K562 (cell line): ENCODE measurements around the gene CRYAB. TPM values are rescaled to one million over a fixed set of nuclear protein-coding genes. Genes with fewer than 3 reads are reported as not detected.

ENCODE experiments used
- BCOR ChIP-seq: fragments of 450-650 bp; IDR thresholded peaks from 2 replicates; pipeline ENCODE4 v1.6.1; 2016
- GABPB2 ChIP-seq: fragments of 250-450 bp; sonication (Bioruptor Pico); conservative IDR thresholded peaks from 2 replicates; pipeline ENCODE4 v1.5.1; 2021; ENCODE audit warnings: mild to moderate bottlenecking
- HES1 ChIP-seq: fragments of 450-650 bp; IDR thresholded peaks from 2 replicates; pipeline ENCODE4 v1.6.1; 2016; ENCODE audit warnings: low read depth, mild to moderate bottlenecking, moderate library complexity
- JUND ChIP-seq, 2 experiments: IDR thresholded peaks; 2 replicates in 1 of 2; 3 replicates in 1 of 2; pipeline ENCODE4 v1.6.1; 2011; ENCODE audit warnings: borderline replicate concordance in 2 of 2, low read depth in 2 of 2, low read length in 2 of 2, improper control_type of control experiment in 1 of 2, missing biosample characterization in 1 of 2, missing genetic modification characterization in 1 of 2, missing genetic modification reagents in 1 of 2
- NELFE ChIP-seq: IDR thresholded peaks from 2 replicates; pipeline ENCODE4 v1.6.1; 2011; ENCODE audit warnings: mild to moderate bottlenecking; ENCODE audit not compliant: insufficient read depth, insufficient read length
- RBBP5 ChIP-seq: fragments of 200-600 bp; sonication (generic); IDR thresholded peaks from 2 replicates; pipeline ENCODE4 v1.6.1; 2012; ENCODE audit warnings: borderline replicate concordance, mild to moderate bottlenecking, low read length, control low read depth, inconsistent platforms; ENCODE audit not compliant: insufficient read depth, poor library complexity, severe bottlenecking
- SPI1 ChIP-seq: IDR thresholded peaks from 2 replicates; pipeline ENCODE4 v1.6.1; 2011; ENCODE audit warnings: low read depth, low read length, control low read depth, borderline replicate concordance
- ZFP36 ChIP-seq: fragments of 150-350 bp; IDR thresholded peaks from 2 replicates; pipeline ENCODE4 v1.6.1; 2018; ENCODE audit warnings: low read length, low read depth; ENCODE audit not compliant: partially characterized antibody
- ZNF143 ChIP-seq: sonication (generic); formaldehyde crosslinking; IDR thresholded peaks from 2 replicates; pipeline ENCODE4 v1.9.0; 2022; ENCODE audit warnings: mild to moderate bottlenecking, missing genetic modification reagents
- ZNF146 ChIP-seq: IDR thresholded peaks from one replicate; pipeline ENCODE4 v1.6.1; 2018; ENCODE audit warnings: missing compliant biosample characterization; ENCODE audit not compliant: unreplicated experiment
- ZNF224 ChIP-seq: sonication (generic); formaldehyde crosslinking; IDR thresholded peaks from 2 replicates; pipeline ENCODE4 v1.8.0; 2022; ENCODE audit warnings: mild to moderate bottlenecking, missing genetic modification reagents
- ZNF280A ChIP-seq: fragments of 450-650 bp; IDR thresholded peaks from 2 replicates; pipeline ENCODE4 v1.6.1; 2018; ENCODE audit warnings: mild to moderate bottlenecking, low read depth; ENCODE audit not compliant: partially characterized antibody
- polyA plus RNA-seq, 8 experiments: library from polyadenylated mRNA; depleted of rRNA in 4 of 8; stranded (reverse) in 5 of 8; unstranded in 3 of 8; fragments of >200 nt; fragmentation: Nextera tagmentation in 2 of 8; fragmentation: Illumina TruSeq in 1 of 8; extraction: Ambion mirVana in 2 of 8; extraction: Trizol in 1 of 8; gene quantifications; 2 replicates each; pipeline versions ENCODE4 v1.2.1 to v1.2.3, GENCODE V29; 2011 to 2014; ENCODE audit warnings: inconsistent platforms in 1 of 8, missing spikeins in 1 of 8
- total RNA-seq, 7 experiments: library from RNA; depleted of rRNA in 6 of 7; stranded (reverse); fragments of >200 nt in 6 of 7; fragmentation: Illumina TruSeq in 2 of 7; extraction: Trizol in 2 of 7; gene quantifications; 2 replicates each; pipeline versions ENCODE4 v1.2.1 to v1.2.3, GENCODE V29; 2011 to 2021; ENCODE audit warnings: low replicate concordance in 1 of 7
- TF ChIP-seq, protein P1 (sequence below), 2 experiments: fragments of 450-650 bp; formaldehyde crosslinking in 1 of 2; IDR thresholded peaks; 2 replicates each; pipeline versions ENCODE4 v1.4.0 to v1.6.1; 2014 to 2020; ENCODE audit warnings: mild to moderate bottlenecking in 2 of 2, borderline replicate concordance in 1 of 2, low read depth in 1 of 2
- TF ChIP-seq, protein P2 (sequence below): fragments of 250-450 bp; sonication (Bioruptor Pico); IDR thresholded peaks from 2 replicates; pipeline ENCODE4 v1.5.0; 2020; ENCODE audit warnings: mild to moderate bottlenecking

Gene CRYAB
- total and polyA plus RNA-seq, 9 of the 15 experiments (the other 6 are each of a cell fraction or from before 2014, with no cell fraction given), result 0.83 to 7.5 (median 3.6) TPM

DNA sequence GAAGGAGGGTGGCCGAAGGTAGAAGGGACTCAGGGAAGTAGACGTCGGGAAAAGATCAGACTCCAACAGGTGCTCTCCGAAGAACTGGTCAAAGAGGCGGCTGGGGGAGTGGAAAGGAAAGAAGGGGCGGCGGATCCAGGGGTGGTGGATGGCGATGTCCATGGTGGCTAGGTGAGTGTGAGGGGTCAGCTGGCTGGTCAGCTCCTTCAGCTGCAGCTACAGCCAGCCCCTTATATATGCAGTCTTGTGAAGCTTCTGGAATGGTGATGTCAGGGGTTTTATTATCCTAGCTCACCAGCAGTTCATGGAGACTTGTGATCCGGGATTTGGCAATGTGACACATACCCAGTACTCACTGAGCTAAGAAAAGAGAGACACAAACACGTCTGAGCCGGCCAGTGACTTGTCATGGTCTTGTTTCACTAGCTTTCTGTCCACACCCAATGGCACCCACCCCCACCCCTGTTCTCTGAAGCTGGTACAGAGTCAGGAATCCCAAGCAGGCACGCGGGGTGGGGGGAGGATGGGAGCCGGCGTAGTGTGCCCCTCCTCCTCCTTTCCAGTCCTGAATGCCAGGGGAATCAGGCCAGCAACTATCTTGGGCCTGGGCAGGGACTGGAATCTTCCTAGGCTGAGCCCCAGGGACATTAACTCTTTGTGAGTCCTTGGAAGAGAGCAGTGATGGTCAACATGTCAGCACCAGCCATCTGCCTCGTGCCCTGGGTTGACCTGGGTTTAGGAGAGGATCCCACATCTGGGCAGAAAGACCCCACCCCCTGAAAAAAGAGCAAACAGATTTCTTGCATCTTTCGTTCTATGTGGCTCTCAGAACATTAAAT lies at the start of gene CRYAB (continued):
- TF ChIP-seq SPI1 (no peak), ZNF224 (CRISPR knock-in tag) (no peak), BCOR (no peak), JUND (IDR thresholded peaks at IDR 0.05; ENCODE audit: borderline replicate concordance, low read depth, low read length) (peak; percentile 20; the same call in 1 of the 2 replicates), JUND (tag; IDR thresholded peaks at IDR 0.05; ENCODE audit: borderline replicate concordance, low read depth, low read length) (no peak), ZNF280A (no peak), ZFP36 (no peak), ZNF146 (CRISPR knock-in tag) (no peak), HES1 (no peak), NELFE (no peak), ZNF143 (CRISPR knock-in tag) (no peak), GABPB2 (CRISPR knock-in tag) (no peak), RBBP5 (peak; percentile 42)
- TF ChIP-seq, protein P1, sequence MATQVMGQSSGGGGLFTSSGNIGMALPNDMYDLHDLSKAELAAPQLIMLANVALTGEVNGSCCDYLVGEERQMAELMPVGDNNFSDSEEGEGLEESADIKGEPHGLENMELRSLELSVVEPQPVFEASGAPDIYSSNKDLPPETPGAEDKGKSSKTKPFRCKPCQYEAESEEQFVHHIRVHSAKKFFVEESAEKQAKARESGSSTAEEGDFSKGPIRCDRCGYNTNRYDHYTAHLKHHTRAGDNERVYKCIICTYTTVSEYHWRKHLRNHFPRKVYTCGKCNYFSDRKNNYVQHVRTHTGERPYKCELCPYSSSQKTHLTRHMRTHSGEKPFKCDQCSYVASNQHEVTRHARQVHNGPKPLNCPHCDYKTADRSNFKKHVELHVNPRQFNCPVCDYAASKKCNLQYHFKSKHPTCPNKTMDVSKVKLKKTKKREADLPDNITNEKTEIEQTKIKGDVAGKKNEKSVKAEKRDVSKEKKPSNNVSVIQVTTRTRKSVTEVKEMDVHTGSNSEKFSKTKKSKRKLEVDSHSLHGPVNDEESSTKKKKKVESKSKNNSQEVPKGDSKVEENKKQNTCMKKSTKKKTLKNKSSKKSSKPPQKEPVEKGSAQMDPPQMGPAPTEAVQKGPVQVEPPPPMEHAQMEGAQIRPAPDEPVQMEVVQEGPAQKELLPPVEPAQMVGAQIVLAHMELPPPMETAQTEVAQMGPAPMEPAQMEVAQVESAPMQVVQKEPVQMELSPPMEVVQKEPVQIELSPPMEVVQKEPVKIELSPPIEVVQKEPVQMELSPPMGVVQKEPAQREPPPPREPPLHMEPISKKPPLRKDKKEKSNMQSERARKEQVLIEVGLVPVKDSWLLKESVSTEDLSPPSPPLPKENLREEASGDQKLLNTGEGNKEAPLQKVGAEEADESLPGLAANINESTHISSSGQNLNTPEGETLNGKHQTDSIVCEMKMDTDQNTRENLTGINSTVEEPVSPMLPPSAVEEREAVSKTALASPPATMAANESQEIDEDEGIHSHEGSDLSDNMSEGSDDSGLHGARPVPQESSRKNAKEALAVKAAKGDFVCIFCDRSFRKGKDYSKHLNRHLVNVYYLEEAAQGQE (IDR thresholded peaks at IDR 0.05; ENCODE audit: borderline replicate concordance), result peak; percentile 34
- TF ChIP-seq, protein P1 (CRISPR knock-in tag; IDR thresholded peaks at IDR 0.05; ENCODE audit: low read depth), result no peak
- TF ChIP-seq, protein P2, sequence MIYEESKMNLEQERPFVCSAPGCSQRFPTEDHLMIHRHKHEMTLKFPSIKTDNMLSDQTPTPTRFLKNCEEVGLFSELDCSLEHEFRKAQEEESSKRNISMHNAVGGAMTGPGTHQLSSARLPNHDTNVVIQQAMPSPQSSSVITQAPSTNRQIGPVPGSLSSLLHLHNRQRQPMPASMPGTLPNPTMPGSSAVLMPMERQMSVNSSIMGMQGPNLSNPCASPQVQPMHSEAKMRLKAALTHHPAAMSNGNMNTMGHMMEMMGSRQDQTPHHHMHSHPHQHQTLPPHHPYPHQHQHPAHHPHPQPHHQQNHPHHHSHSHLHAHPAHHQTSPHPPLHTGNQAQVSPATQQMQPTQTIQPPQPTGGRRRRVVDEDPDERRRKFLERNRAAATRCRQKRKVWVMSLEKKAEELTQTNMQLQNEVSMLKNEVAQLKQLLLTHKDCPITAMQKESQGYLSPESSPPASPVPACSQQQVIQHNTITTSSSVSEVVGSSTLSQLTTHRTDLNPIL, result no peak
